PC-9 (cell line): ENCODE results near the gene RAPGEF1. TPM values are rescaled to one million over a fixed set of nuclear protein-coding genes. Genes with fewer than 3 reads are reported as not detected.

Experiments
- BruUV-seq: library from RNA; stranded (reverse); fragments of 400-500 nt; replicated peaks from 2 replicates; lab custom pipeline; 2021; lab: Mats Ljungman, UMichigan
- CTCF ChIA-PET: fragments of 300-600 bp; sonication (Branson Sonifier 250); formaldehyde crosslinking; loops from one replicate; lab custom pipeline; 2022; ENCODE audit warnings: antibody characterized with exemption; lab: Charles Lee
- POLR2A ChIA-PET: fragments of 300-600 bp; sonication (Branson Sonifier 250); formaldehyde crosslinking; loops from one replicate; lab custom pipeline; 2022; ENCODE audit warnings: antibody characterized with exemption; ENCODE audit not compliant: unreplicated experiment; lab: Charles Lee
- DNase-seq, 2 experiments: peaks; one replicate each; pipeline versions ENCODE4 v3.0.0 to v3.0.0-alpha.2; 2015 to 2022; ENCODE audit warnings: mixed read lengths in 1 of 2
- H2AFZ ChIP-seq: fragments of 200-600 bp; sonication (generic); 2 replicates; pipeline ENCODE4 v1.8.1; 2017; ENCODE audit warnings: antibody characterized with exemption
- H3F3A ChIP-seq: fragments of 200-600 bp; sonication (generic); 2 replicates; pipeline ENCODE4 v1.8.1; 2017; ENCODE audit warnings: antibody characterized with exemption, mild to moderate bottlenecking, low read depth; ENCODE audit not compliant: insufficient read depth
- H3K27ac ChIP-seq: fragments of 200-600 bp; sonication (generic); 2 replicates; pipeline ENCODE4 v1.6.1; 2016; ENCODE audit warnings: mixed run types
- H3K27me3 ChIP-seq: fragments of 200-600 bp; sonication (generic); 2 replicates; pipeline ENCODE4 v1.6.1; 2016; ENCODE audit warnings: low read depth, mixed run types; ENCODE audit not compliant: insufficient read depth
- H3K36me3 ChIP-seq: fragments of 200-600 bp; sonication (generic); 2 replicates; pipeline ENCODE4 v1.6.1; 2016; ENCODE audit warnings: low read depth, mixed run types
- H3K4me1 ChIP-seq: fragments of 200-600 bp; sonication (generic); replicated peaks from 2 replicates; pipeline ENCODE4 v1.6.1; 2016; ENCODE audit warnings: mixed run types; ENCODE audit not compliant: insufficient read depth
- H3K4me2 ChIP-seq: fragments of 200-600 bp; sonication (generic); 2 replicates; pipeline ENCODE4 v1.6.1; 2017; ENCODE audit warnings: mixed run types
- H3K4me3 ChIP-seq: fragments of 200-600 bp; sonication (generic); 2 replicates; pipeline ENCODE4 v1.6.1; 2016; ENCODE audit warnings: mixed run types
- H3K79me2 ChIP-seq: fragments of 200-600 bp; sonication (generic); 2 replicates; pipeline ENCODE4 v1.6.1; 2017; ENCODE audit warnings: low read depth, mixed run types
- H3K9me2 ChIP-seq: fragments of 200-600 bp; sonication (generic); 2 replicates; pipeline ENCODE4 v1.8.1; 2017; ENCODE audit warnings: mild to moderate bottlenecking; ENCODE audit not compliant: insufficient read depth
- H3K9me3 ChIP-seq: fragments of 200-600 bp; sonication (generic); 2 replicates; pipeline ENCODE4 v1.8.1; 2016; ENCODE audit warnings: low read depth; ENCODE audit not compliant: insufficient read depth
- H4K20me1 ChIP-seq: fragments of 200-600 bp; sonication (generic); 2 replicates; pipeline ENCODE4 v1.8.1; 2017; ENCODE audit not compliant: insufficient read depth
- CTCF ChIP-seq: fragments of 200-600 bp; sonication (generic); conservative IDR thresholded peaks from 2 replicates; pipeline ENCODE4 v1.6.1; 2017; ENCODE audit warnings: mixed run types, antibody characterized with exemption, mild to moderate bottlenecking, moderate library complexity
- EZH2 ChIP-seq: fragments of 200-600 bp; sonication (generic); IDR thresholded peaks from 2 replicates; pipeline ENCODE4 v1.8.0; 2017; ENCODE audit warnings: antibody characterized with exemption, low read depth
- intact Hi-C: fragments of 100-400 bp; cut with micrococcal nuclease; formaldehyde crosslinking; loops from one replicate; pipeline ENCODE4 v1.10.0; 2022; ENCODE audit not compliant: unreplicated experiment
- total RNA-seq: library from RNA; stranded (reverse); gene quantifications from 2 replicates; pipeline ENCODE4 v1.2.3, GENCODE V29; 2021

RAPGEF1 gene
- total RNA-seq, 1 experiment from 2014 or later, result 66.5 TPM

- Histone ChIP-seq H4K20me1 (no peaks in the 10 kb centered on the region; the same call in 1 of the 2 replicates), H3K4me3 (no peak overlapping the region), H3K79me2 (no peaks in the 10 kb centered on the region), H3K27ac (no peak overlapping the region), H3K9me2 (no peaks in the 10 kb centered on the region), H3K27me3 (no peaks in the 10 kb centered on the region), H3K36me3 (no peaks in the 10 kb centered on the region), H3K4me1 (no peaks in the 10 kb centered on the region), H3F3A (no peaks in the 10 kb centered on the region), H3K4me2 (no peak overlapping the region), H2AFZ (no peak overlapping the region), H3K9me3 (no peaks in the 10 kb centered on the region)
- no peak for DNase-seq
- CTCF ChIA-PET, result no interaction called here
- no peak for TF ChIP-seq CTCF
- no peak for TF ChIP-seq EZH2
- intact Hi-C loops, result no loop called here
- no TSS peak for BruUV-seq
- POLR2A ChIA-PET, result no interaction called here
Observed at GRCh38 chr9:131693651-131694597, 46.0 kb downstream of the RAPGEF1 start.

GRCh38 chr9:131692612-131693562 lies 47.0 kb downstream of the RAPGEF1 start:
- ChIA-PET CTCF (interaction anchor here (0.7 kb wide), 1 partner anchor 30 kb away, joined by 5 read pairs; no protein-coding TSS in a partner anchor), POLR2A (no interaction called here)
- Histone ChIP-seq H3K4me1 (no peaks in the 10 kb centered on the region), H3K9me3 (no peaks in the 10 kb centered on the region), H3K27ac (no peak overlapping the region), H3K36me3 (no peaks in the 10 kb centered on the region), H3K4me2 (no peak overlapping the region), H2AFZ (no peak overlapping the region), H4K20me1 (no peaks in the 10 kb centered on the region; the same call in 1 of the 2 replicates), H3K27me3 (no peaks in the 10 kb centered on the region), H3K9me2 (no peaks in the 10 kb centered on the region), H3F3A (no peaks in the 10 kb centered on the region), H3K4me3 (no peak overlapping the region), H3K79me2 (no peaks in the 10 kb centered on the region)
- no peak for DNase-seq
- BruUV-seq, result no TSS peak
- TF ChIP-seq EZH2 (no peak), CTCF (no peak)
- intact Hi-C loops, result no loop called here

- no peak for TF ChIP-seq CTCF
- no peak for TF ChIP-seq EZH2
- H3K27me3 ChIP-seq, result no peaks in the 10 kb centered on the region
- CTCF ChIA-PET, result interaction anchor here (0.6 to 0.7 kb wide), 2 partner anchors 29 to 34 kb away, joined by 5 to 12 read pairs; no protein-coding TSS in a partner anchor
- H4K20me1 ChIP-seq, result no peaks in the 10 kb centered on the region; the same call in 1 of the 2 replicates
- H3K36me3 ChIP-seq, result no peaks in the 10 kb centered on the region
- H3F3A ChIP-seq, result no peaks in the 10 kb centered on the region
- no peak for DNase-seq
- intact Hi-C loops, result no loop called here
- no peak overlapping the region for H3K4me2 ChIP-seq
- H3K4me3 ChIP-seq, result no peak overlapping the region
- no TSS peak for BruUV-seq
- no peak overlapping the region for H3K27ac ChIP-seq
- H3K79me2 ChIP-seq, result no peaks in the 10 kb centered on the region
- H2AFZ ChIP-seq, result no peak overlapping the region
- no peaks in the 10 kb centered on the region for H3K9me2 ChIP-seq
- POLR2A ChIA-PET, result no interaction called here
- no peaks in the 10 kb centered on the region for H3K9me3 ChIP-seq
- H3K4me1 ChIP-seq, result no peaks in the 10 kb centered on the region
Observed at GRCh38 chr9:131691969-131692611, 47.8 kb downstream of the RAPGEF1 start.
